GM10248 (cell line): ENCODE measurements around the gene SLC26A2.

Experiments used
- CTCF ChIA-PET: fragments of 300-600 bp; sonication (Branson Sonifier 250); formaldehyde crosslinking; extraction: SDS; loops from one replicate; lab custom pipeline; 2021; ENCODE audit warnings: antibody characterized with exemption; lab: Yijun Ruan, JAX
- POLR2A ChIA-PET: fragments of 350-650 bp; sonication (Branson Sonifier 250); formaldehyde crosslinking; extraction: SDS; loops from one replicate; lab custom pipeline; 2020; ENCODE audit warnings: antibody characterized with exemption; lab: Yijun Ruan, JAX
- DNase-seq: peaks from one replicate; pipeline ENCODE4 v3.0.0; 2012; ENCODE audit errors: extremely low spot score
- TF ChIP-seq, protein P1 (sequence below): IDR thresholded peaks from 2 replicates; pipeline ENCODE4 v1.5.1; 2012; ENCODE audit warnings: mild to moderate bottlenecking, low read depth; ENCODE audit errors: extremely low read depth, missing control alignments, control extremely low read depth

Gene SLC26A2

GRCh38 chr5:149930043-149930748 lies 30.4 kb upstream of the SLC26A2 start:
- POLR2A ChIA-PET: no interaction called here
- no peak for DNase-seq
- TF ChIP-seq, protein P1, sequence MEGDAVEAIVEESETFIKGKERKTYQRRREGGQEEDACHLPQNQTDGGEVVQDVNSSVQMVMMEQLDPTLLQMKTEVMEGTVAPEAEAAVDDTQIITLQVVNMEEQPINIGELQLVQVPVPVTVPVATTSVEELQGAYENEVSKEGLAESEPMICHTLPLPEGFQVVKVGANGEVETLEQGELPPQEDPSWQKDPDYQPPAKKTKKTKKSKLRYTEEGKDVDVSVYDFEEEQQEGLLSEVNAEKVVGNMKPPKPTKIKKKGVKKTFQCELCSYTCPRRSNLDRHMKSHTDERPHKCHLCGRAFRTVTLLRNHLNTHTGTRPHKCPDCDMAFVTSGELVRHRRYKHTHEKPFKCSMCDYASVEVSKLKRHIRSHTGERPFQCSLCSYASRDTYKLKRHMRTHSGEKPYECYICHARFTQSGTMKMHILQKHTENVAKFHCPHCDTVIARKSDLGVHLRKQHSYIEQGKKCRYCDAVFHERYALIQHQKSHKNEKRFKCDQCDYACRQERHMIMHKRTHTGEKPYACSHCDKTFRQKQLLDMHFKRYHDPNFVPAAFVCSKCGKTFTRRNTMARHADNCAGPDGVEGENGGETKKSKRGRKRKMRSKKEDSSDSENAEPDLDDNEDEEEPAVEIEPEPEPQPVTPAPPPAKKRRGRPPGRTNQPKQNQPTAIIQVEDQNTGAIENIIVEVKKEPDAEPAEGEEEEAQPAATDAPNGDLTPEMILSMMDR: no peak
- CTCF ChIA-PET: interaction anchor here (1.7 kb wide), 1 partner anchor 9 kb away, joined by 4 read pairs; no protein-coding TSS in a partner anchor

GRCh38 chr5:149930749-149931574 lies 29.6 kb upstream of the SLC26A2 start:
- ChIA-PET POLR2A (no interaction called here), CTCF (interaction anchor here (1.7 kb wide), 1 partner anchor 9 kb away, joined by 4 read pairs; no protein-coding TSS in a partner anchor)
- TF ChIP-seq, protein P1: no peak
- DNase-seq: no peak

GRCh38 chr5:149931992-149932436 lies 28.5 kb upstream of the SLC26A2 start:
- DNase-seq: no peak
- TF ChIP-seq, protein P1: no peak
- ChIA-PET CTCF (no interaction called here), POLR2A (no interaction called here)

DNA sequence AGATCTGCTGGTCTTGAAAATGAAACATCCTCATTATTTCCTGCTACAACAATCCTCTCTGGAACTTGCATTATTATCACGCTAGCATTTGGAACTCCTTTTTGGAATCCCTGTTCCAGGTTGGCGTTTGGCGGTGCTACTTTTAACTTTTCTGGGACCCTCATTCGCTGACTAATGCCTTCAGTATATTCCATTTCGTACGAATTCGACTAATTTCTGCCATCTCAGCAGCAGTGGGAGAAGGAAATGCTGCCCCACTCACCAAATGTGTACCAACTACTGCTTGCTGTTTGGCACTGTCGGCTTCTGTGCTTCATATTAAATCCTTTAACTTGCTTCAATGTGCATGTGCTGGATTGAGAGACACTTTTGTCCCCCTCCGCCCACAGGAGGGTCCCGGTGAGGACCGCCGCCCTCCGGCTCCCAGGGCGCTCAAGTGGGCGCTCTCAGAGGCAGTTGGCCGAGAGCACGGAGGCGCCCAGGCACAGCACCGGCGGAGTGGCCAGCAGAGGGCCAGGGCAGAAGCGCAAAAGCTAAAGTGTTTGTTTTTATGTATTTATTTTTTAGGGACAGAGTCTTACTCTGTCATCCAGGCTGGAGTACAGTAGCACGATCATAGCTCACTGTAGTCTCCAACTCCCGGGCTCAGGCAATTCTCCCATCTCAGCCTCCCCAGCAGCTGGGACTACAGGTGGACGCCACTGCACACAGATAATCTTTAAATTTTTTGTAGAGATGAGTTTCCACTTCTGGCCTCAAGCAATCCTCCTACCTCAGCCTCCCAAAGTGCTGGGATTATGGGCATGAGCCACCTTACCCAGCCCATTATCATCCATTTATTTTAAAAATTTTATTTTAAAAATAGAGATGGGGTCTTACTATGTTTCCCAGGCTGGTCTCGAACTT lies 27.9 kb upstream of the SLC26A2 start:
- TF ChIP-seq, protein P1: no peak
- CTCF ChIA-PET: interaction anchor here (5.3 kb wide), 1 partner anchor 27 kb away, joined by 21 read pairs; the partner anchor contains the start of gene SLC26A2
- DNase-seq: no peak
- POLR2A ChIA-PET: no interaction called here

DNA sequence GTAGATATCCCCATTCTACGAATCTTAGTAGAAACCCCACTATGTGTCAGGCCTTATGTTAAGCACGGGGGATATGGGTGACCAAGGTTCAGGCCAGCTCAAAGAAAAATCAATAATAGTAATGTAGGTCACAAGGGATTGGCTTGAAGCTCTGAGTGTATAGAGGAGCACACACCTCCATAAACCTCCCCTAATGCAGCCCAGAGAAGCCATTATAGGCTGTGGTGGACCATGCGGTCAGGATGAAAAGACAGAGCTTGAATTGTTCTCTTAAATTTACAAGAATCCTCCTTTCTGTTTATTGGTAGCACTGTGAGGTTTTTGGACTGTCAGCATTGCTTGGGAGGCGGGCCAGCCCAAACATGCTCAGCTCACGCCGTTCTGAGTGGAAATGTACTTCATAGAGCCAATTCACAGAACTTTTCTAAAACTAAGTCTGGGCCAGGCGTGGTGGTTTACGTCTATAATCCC lies 25.1 kb upstream of the SLC26A2 start:
- ChIA-PET CTCF (interaction anchor here (1.2 to 5.3 kb wide), 6 partner anchors 8 to 83 kb away, joined by 3 to 21 read pairs (median 5); partner anchors contain the start of gene SLC26A2), POLR2A (no interaction called here)

More for the DNA sequence above, 25.1 kb upstream of the SLC26A2 start:
- no peak for DNase-seq
- TF ChIP-seq, protein P1: no peak
